AG04449 (cell line): ENCODE measurements around the gene PAK1IP1.
"Not testable (repeated sequence)": the region's sequence is repeated elsewhere in the genome, so short reads cannot be mapped to it uniquely, and the experiment has no call there.

Experiments used
- CTCF ChIA-PET: fragments of 350-600 bp; formaldehyde crosslinking; extraction: SDS; loops from one replicate; lab custom pipeline; 2021; ENCODE audit warnings: antibody characterized with exemption; lab: Yijun Ruan, JAX
- POLR2A ChIA-PET: fragments of 400-600, 350-600 bp; formaldehyde crosslinking; extraction: SDS; loops from one replicate; lab custom pipeline; 2020; ENCODE audit warnings: antibody characterized with exemption, inconsistent platforms; lab: Yijun Ruan, JAX
- DNase-seq: peaks from one replicate; pipeline ENCODE4 v3.0.0-alpha.2; 2010; ENCODE audit warnings: low read depth, low spot score
- H3K4me3 ChIP-seq: 2 replicates; pipeline ENCODE4 v1.5.1; 2011; ENCODE audit warnings: low read depth, mild to moderate bottlenecking, control low read depth, low read length
- TF ChIP-seq, protein P1 (sequence below): IDR thresholded peaks from one replicate; pipeline ENCODE4 v1.5.1; 2011; ENCODE audit warnings: mild to moderate bottlenecking, moderate library complexity, low read length, control low read depth, inconsistent platforms; ENCODE audit not compliant: insufficient read depth; ENCODE audit errors: missing control alignments

Gene PAK1IP1

DNA sequence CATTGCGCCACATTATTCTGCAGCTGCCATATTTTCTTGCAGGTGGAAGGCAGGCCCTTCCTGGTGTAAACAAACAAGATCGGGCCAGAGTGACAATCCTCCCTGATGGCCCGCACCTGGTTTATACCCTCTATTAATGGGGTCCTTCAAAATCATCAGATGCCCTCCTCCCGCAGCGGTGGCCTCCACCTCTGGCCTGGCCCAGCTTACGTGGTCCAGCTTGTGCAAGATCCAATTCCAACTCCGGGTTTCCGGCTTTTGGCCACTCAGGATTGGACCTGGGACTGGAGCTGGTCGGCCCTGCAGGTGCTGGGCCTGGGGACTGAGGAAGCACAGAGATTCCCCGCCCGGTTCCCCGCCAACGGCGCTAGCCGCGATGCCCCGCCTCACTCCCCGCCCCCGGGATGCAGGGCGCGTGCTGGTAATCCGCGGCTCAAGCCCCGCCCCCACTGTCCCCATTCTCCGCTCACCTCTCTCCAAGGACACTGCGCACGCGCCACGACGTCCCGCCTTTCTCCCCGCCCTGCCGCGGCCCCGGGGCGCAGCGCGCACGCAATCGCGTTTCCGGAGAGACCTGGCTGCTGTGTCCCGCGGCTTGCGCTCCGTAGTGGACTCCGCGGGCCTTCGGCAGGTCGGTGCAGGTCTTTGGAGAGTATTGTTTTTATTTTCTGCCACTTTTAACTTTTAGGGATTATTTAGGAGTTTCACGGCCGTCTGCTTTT is 52.6 kb downstream of the PAK1IP1 start, which contains the start of gene TMEM14B:
TSS of gene TMEM14B (plus strand) at position 555 of the 722 bp plus-strand sequence. CDS start 1,441 bp downstream, outside the sequence.
- TF ChIP-seq, protein P1, sequence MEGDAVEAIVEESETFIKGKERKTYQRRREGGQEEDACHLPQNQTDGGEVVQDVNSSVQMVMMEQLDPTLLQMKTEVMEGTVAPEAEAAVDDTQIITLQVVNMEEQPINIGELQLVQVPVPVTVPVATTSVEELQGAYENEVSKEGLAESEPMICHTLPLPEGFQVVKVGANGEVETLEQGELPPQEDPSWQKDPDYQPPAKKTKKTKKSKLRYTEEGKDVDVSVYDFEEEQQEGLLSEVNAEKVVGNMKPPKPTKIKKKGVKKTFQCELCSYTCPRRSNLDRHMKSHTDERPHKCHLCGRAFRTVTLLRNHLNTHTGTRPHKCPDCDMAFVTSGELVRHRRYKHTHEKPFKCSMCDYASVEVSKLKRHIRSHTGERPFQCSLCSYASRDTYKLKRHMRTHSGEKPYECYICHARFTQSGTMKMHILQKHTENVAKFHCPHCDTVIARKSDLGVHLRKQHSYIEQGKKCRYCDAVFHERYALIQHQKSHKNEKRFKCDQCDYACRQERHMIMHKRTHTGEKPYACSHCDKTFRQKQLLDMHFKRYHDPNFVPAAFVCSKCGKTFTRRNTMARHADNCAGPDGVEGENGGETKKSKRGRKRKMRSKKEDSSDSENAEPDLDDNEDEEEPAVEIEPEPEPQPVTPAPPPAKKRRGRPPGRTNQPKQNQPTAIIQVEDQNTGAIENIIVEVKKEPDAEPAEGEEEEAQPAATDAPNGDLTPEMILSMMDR = no peak
- H3K4me3 ChIP-seq = peak within 1 kb of the TSS; percentile 90
- ChIA-PET POLR2A (interaction anchor here (1.7 kb wide), 1 partner anchor 25 kb away, joined by 8 read pairs; the partner anchor contains the start of gene TMEM14C), CTCF (interaction anchor here (1.0 to 2.9 kb wide), 8 partner anchors 7 to 1763 kb away, joined by 3 to 20 read pairs (median 4); no protein-coding TSS in a partner anchor)
- DNase-seq = peak; percentile 50

DNA sequence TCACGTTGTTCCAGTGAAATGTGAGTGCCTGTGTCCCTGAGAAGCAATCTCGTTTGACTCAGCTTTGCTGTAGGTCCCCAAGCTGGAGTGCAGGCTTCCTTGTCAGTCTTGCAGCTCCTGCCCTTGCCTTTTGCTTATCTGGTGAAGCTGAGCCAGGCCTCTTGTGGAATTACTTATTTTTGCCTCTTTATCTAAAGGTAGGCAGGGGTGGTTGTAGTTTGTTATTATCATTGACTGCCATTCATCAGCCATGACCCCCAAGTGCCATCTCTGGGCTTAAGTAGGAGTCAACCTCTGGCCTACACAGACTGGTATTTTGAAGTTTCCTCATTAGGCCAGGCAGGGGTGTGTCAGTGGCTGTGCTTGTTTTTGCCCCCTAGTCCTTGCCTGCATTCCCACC is 55.0 kb downstream of the PAK1IP1 start:
- ChIA-PET POLR2A (no interaction called here), CTCF (interaction anchor here (1.9 to 2.9 kb wide), 2 partner anchors 8 to 52 kb away, joined by 5 to 20 read pairs; no protein-coding TSS in a partner anchor)
- TF ChIP-seq, protein P1 = no peak

DNA sequence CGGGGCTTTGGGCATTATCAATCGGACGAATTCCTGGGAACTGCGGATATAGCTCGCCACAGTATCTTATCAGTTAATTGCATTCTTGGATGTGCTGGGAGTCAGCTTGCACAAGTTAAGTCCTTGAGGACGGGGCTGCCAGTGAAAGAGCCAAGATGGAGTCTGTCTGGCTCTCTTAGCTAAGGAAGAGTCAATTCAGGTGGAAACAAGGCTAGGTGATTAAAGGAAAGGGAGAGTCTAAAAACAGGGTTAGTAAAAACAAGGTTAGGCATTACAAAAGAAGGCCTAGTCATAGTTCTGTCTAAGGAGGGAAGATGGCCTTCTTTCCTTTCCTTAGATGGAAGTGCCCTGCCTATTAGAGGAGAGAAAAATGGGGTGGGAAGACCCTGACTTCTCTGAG is 55.8 kb downstream of the PAK1IP1 start:
- H3K4me3 ChIP-seq, CTCF ChIA-PET, POLR2A ChIA-PET, DNase-seq: not testable (repeated sequence)

More for the DNA sequence above, 55.0 kb downstream of the PAK1IP1 start:
- DNase-seq = no peak
- H3K4me3 ChIP-seq = no peak overlapping the region; the same call in 1 of the 2 replicates

DNA sequence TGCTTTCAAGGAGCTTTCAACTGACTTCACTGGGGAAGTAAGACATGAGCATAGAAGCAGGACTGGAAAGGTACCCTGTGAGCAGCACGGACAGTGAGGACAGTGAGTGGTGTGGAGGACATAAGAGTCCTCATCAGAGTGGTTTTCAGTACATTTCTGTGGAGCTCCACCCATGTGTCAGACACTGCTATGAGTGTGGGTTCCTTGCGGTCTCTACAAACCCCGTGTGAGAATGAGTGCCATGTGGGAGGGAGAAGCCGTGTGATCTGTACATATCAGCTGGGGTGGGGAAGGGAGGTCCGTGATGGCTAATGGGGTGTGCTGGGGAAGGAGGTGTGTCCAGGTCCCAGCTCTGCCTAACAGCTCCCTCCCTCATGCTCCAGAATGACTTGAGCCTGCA is 57.0 kb downstream of the PAK1IP1 start:
- H3K4me3 ChIP-seq, CTCF ChIA-PET, DNase-seq, POLR2A ChIA-PET: not testable (repeated sequence)

DNA sequence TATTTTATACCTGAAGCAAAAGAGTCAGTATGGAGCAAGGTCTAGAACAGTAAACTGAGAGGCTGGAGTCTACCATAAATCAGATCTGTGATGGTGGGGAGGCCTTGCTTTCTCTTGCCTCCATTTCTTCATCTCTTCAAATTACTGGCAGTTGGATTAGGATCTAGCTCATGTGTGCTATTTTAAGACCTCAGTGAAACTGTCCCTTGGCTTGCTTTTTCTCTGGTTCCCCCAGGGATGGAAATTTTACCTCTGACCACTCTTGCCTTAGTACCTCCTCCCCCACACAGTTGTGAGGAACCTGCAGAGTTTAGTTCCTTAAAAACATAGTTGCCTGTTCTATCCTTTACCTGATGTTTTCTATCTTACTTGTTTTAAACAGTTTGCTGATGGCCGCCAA is 61.3 kb downstream of the PAK1IP1 start:
- no peak overlapping the region for H3K4me3 ChIP-seq
- ChIA-PET POLR2A (no interaction called here), CTCF (interaction anchor here (2.0 to 4.3 kb wide), 2 partner anchors 7 to 10 kb away, joined by 8 to 20 read pairs; partner anchors contain the start of gene TMEM14B)

More for the DNA sequence above, 61.3 kb downstream of the PAK1IP1 start:
- TF ChIP-seq, protein P1 = no peak
- no peak for DNase-seq
